GM12878 (cell line): Measurements from ENCODE around the gene KCNN3.

Experiments used
- CEBPB ChIP-seq, 2 experiments: fragments of 150-350 bp in 1 of 2; IDR thresholded peaks; 2 replicates each; pipeline ENCODE4 v1.6.1; 2012 to 2014; ENCODE audit warnings: low read depth in 2 of 2, low read length in 2 of 2, borderline replicate concordance in 1 of 2, inconsistent platforms in 1 of 2
- DPF2 ChIP-seq: fragments of 450-650 bp; IDR thresholded peaks from 2 replicates; pipeline ENCODE4 v1.6.1; 2017; ENCODE audit warnings: mild to moderate bottlenecking
- EP300 ChIP-seq, 2 experiments: fragments of 150-350 bp in 1 of 2; IDR thresholded peaks; 2 replicates each; pipeline ENCODE4 v1.6.1; 2011 to 2012; ENCODE audit warnings: low read depth in 2 of 2, low read length in 2 of 2, borderline replicate concordance in 1 of 2, improper control_type of control experiment in 1 of 2, inconsistent platforms in 1 of 2; ENCODE audit not compliant: control insufficient read depth in 1 of 2
- EZH2 ChIP-seq: IDR thresholded peaks from 2 replicates; pipeline ENCODE4 v1.6.1; 2012; ENCODE audit warnings: low read depth, mild to moderate bottlenecking, control low read depth, inconsistent platforms, low read length, borderline replicate concordance; ENCODE audit not compliant: control insufficient read depth
- FOS ChIP-seq: IDR thresholded peaks from 3 replicates; pipeline ENCODE4 v1.6.1; 2011; ENCODE audit warnings: borderline replicate concordance; ENCODE audit not compliant: insufficient read length; ENCODE audit errors: extremely low read depth
- POLR2AphosphoS2 ChIP-seq: IDR thresholded peaks from 2 replicates; pipeline ENCODE4 v1.6.1; 2011; ENCODE audit warnings: low read depth, mild to moderate bottlenecking, low read length, improper control_type of control experiment, moderate library complexity
- POLR2AphosphoS5 ChIP-seq: IDR thresholded peaks from 2 replicates; pipeline ENCODE4 v1.6.1; 2011; ENCODE audit warnings: mild to moderate bottlenecking, low read length, inconsistent platforms
- SUZ12 ChIP-seq: fragments of 200-600 bp; sonication (generic); IDR thresholded peaks from one replicate; pipeline ENCODE4 v1.6.1; 2018; ENCODE audit warnings: antibody characterized with exemption, mild to moderate bottlenecking; ENCODE audit not compliant: unreplicated experiment
- TARDBP ChIP-seq: IDR thresholded peaks from 2 replicates; pipeline ENCODE4 v1.6.1; 2016; ENCODE audit warnings: borderline replicate concordance
- TF ChIP-seq, protein P1 (sequence below), 3 experiments: IDR thresholded peaks in 2 of 3; conservative IDR thresholded peaks in 1 of 3; 2 replicates each; pipeline ENCODE4 v1.5.1; 2011; ENCODE audit warnings: low read depth in 3 of 3, low read length in 3 of 3, mild to moderate bottlenecking in 3 of 3, control low read depth in 2 of 3, moderate library complexity in 2 of 3, inconsistent platforms in 1 of 3, mixed read lengths in 1 of 3; ENCODE audit not compliant: control insufficient read depth in 2 of 3, insufficient read depth in 1 of 3; ENCODE audit errors: extremely low read depth in 1 of 3
- TF ChIP-seq, protein P2 (sequence below): fragments of 450-650 bp; IDR thresholded peaks from 2 replicates; pipeline ENCODE4 v1.6.1; 2016; ENCODE audit warnings: mild to moderate bottlenecking

DNA sequence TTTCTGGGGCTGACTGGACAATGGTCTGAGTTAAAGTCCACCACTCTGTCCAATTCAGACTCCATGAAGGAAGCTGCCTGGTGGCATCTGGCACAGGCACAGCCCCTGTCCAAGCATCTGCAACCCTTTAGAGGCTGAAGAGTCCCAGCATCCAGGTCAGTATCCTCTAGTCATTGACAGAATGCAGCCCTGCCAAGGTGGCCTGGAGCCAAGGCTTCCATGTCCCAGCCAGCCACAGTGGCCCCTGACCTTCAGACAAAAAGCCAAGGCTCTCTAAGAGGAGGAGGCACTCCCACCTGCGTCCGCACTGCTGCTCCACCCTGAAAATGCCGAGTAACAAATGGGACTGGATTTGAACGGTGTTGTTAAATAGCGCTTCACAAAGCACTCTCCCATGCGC lies 49.4 kb downstream of the KCNN3 start:
- TF ChIP-seq POLR2AphosphoS5 (no peak), SUZ12 (no peak), FOS (no peak), EZH2 (no peak), CEBPB (IDR thresholded peaks at IDR 0.05; ENCODE audit: borderline replicate concordance in 1 of 2, low read depth in 2 of 2, low read length in 2 of 2) (no peak), DPF2 (no peak), EP300 (IDR thresholded peaks at IDR 0.05; ENCODE audit: borderline replicate concordance in 1 of 2, control insufficient read depth in 1 of 2, low read depth in 2 of 2, low read length in 2 of 2) (no peak), POLR2AphosphoS2 (no peak), TARDBP (no peak)
- TF ChIP-seq, protein P1, sequence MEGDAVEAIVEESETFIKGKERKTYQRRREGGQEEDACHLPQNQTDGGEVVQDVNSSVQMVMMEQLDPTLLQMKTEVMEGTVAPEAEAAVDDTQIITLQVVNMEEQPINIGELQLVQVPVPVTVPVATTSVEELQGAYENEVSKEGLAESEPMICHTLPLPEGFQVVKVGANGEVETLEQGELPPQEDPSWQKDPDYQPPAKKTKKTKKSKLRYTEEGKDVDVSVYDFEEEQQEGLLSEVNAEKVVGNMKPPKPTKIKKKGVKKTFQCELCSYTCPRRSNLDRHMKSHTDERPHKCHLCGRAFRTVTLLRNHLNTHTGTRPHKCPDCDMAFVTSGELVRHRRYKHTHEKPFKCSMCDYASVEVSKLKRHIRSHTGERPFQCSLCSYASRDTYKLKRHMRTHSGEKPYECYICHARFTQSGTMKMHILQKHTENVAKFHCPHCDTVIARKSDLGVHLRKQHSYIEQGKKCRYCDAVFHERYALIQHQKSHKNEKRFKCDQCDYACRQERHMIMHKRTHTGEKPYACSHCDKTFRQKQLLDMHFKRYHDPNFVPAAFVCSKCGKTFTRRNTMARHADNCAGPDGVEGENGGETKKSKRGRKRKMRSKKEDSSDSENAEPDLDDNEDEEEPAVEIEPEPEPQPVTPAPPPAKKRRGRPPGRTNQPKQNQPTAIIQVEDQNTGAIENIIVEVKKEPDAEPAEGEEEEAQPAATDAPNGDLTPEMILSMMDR (IDR thresholded peaks at IDR 0.05 in 2 of 3, conservative IDR thresholded peaks at IDR 0.05 in 1 of 3; ENCODE audit: control insufficient read depth in 2 of 3, extremely low read depth in 1 of 3, insufficient read depth in 1 of 3, low read depth in 3 of 3, low read length in 3 of 3) = no peak
- TF ChIP-seq, protein P2, sequence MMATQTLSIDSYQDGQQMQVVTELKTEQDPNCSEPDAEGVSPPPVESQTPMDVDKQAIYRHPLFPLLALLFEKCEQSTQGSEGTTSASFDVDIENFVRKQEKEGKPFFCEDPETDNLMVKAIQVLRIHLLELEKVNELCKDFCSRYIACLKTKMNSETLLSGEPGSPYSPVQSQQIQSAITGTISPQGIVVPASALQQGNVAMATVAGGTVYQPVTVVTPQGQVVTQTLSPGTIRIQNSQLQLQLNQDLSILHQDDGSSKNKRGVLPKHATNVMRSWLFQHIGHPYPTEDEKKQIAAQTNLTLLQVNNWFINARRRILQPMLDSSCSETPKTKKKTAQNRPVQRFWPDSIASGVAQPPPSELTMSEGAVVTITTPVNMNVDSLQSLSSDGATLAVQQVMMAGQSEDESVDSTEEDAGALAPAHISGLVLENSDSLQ = no peak
